HPDE6-E6E7 (cell line): ENCODE results near the gene NCLN.
"Not testable (repeated sequence)": the region's sequence is repeated elsewhere in the genome, so short reads cannot be mapped to it uniquely, and the experiment has no call there.

Source experiments
- DNase-seq: peaks from one replicate; pipeline ENCODE4 v3.0.0; 2011; ENCODE audit warnings: missing footprints; ENCODE audit errors: extremely low spot score

The NCLN gene

DNA sequence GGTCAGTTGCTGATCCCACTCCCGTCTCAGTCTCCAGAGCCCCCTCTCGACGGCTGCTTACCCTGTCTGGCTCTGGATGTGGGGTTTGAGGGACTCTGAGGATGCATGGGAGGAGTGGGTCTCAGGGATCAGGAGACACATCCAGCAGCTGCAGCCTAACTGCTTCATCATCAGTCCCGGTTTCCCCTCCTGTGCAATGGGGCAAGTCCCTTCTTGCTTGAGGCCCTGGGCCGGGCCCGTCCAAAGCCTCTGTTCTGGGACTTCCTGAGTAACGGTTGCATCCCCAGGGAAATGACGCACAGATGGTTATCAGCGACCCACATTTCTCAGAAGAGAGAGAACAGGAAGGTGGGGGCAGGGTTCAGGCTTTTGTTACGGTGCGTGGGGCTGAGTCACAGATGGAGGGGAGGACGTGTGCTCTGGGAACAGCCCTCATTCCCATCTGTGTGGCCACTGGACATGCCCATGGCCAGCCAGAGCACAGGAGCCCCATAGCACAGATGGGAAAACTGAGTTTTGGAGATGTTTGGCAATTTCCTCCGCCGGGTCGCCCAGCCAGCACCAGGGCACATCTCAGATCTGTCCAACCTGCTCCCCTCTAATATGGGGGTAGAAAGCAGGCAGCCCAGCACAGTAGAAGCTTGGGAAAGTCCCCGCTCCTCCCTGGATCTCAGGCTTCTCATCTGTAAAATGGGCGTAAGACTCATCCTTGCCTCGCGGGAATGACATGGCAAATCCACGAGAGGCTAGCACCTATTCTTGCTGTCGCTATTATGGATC, 30.6 kb upstream of the NCLN start:
- DNase-seq = peak; percentile 99

DNA sequence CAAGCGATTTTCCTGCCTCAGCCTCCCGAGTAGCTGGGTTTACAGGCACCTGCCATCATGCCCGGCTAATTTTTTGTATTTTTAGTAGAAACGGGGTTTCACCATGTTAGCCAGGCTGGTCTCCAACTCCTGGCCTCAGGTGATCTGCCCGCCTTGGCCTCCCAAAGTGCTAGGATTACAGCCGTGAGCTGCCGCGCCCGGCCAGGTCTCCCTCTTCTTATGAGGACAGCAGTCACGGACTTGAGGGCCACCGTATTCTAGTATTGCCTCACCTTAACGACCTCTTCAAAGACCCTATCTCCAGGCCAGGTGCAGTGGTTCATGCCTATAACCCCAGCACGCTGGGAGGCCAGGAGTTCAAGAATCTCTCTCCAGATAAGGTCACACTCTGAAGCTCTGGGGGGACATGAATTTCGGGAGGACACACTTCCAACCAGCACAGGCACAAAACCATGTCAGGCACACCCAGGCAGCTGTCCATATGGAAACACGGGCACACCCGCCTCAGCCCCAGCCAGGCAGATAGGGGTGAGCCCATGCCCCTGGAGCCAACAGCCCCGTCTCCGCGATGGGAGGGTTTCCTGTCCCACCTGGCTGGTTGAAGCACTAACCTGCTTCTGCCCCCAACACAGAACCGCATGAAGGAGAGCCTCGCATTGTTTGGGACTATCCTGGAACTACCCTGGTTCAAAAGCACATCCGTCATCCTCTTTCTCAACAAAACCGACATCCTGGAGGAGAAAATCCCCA, 28.5 kb upstream of the NCLN start:
- DNase-seq = no peak

DNA sequence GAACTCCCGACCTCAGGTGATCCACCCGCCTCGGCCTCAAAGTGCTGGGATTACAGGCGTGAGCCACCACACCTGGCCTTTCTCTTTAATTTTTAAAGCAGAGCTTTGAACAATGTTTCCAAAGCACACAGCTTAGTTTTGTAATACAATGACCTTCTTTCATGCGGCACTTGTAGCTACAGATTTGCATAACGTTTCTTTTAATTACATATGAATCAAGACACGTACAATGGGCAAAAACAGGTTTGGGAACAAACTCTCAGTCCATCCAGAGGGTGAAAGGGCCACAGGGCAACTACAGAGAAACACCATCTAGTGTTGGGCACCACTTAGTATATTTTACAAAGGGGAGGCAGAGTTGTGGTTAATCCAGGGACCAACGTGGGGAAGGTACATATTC, 26.2 kb upstream of the NCLN start:
- DNase-seq = no peak

DNA sequence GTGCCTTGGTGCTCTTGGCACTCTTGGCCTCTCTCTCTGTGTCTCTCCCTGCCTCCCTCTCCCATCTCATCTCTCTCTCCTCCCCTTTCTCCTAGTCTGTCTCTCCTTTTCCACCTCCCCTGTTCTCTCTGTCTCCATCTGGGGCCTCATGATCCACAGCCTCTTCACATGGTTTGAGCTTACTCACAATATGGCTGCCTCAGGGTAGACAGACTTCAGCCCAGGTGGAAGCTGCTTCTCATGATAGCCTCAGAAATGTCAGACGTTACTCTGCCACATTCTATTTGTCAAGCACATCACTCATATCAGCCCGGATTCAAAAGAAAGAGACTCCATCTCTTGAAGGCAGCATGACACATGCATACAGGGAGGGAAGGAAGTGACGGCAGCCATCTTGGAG, 25.5 kb upstream of the NCLN start:
- no peak for DNase-seq

DNA sequence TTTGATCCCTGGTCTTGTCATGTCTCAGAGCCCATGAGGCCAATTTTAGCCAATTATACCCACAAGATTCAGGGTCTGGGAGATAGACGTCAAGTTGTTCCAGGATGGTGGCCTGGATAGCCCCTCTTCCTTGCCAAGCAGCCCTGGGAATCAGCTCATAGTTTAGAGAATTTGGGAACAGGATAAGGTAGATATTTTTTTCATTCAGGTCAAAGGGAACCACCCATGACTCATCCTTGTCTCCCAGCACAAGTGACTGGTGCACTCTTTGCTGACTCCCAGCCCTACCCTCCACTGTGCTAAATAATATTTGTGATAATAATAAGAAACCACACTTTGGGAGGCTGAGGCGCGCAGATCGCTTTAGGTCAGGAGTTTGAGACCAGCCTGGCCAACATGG, 24.3 kb upstream of the NCLN start:
- peak; percentile 71 for DNase-seq

DNA sequence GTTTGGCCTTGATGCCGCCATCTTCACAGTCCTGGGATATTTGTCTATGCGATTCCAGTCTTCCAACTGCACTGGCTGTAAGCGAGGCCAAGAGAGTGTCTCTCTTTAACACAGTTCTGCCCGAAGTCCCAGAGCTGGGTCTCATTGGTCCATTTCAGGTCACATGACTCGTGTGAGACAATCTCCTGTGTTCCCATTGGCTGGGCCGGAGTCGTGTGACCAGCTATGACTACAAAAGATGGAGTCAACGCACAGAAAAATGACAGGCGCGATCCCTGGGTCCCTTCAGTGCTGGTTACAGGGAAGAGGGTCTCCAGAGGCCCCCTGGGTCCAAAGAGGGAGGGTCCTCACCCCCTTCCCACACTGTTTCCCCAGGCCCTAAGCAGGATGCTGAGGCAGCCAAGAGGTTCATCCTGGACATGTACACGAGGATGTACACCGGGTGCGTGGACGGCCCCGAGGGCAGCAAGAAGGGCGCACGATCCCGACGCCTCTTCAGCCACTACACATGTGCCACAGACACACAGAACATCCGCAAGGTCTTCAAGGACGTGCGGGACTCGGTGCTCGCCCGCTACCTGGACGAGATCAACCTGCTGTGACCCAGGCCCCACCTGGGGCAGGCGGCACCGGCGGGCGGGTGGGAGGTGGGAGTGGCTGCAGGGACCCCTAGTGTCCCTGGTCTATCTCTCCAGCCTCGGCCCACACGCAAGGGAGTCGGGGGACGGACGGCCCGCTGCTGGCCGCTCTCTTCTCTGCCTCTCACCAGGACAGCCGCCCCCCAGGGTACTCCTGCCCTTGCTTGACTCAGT, 23.1 kb upstream of the NCLN start:
- DNase-seq = no peak

DNA sequence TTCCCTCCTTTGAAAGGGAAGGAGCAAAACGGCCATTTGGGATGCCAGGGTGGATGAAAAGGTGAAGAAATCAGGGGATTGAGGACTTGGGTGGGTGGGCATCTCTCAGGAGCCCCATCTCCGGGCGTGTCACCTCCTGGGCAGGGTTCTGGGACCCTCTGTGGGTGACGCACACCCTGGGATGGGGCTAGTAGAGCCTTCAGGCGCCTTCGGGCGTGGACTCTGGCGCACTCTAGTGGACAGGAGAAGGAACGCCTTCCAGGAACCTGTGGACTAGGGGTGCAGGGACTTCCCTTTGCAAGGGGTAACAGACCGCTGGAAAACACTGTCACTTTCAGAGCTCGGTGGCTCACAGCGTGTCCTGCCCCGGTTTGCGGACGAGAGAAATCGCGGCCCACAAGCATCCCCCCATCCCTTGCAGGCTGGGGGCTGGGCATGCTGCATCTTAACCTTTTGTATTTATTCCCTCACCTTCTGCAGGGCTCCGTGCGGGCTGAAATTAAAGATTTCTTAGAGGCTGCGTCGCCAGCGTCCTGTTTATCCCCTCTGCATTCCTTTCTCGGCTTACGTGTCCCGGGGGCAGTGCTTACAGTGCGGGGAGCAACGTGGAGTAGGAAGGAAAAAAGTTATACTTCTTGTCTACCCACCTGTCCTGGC, 22.4 kb upstream of the NCLN start:
- peak; percentile 56 for DNase-seq

DNA sequence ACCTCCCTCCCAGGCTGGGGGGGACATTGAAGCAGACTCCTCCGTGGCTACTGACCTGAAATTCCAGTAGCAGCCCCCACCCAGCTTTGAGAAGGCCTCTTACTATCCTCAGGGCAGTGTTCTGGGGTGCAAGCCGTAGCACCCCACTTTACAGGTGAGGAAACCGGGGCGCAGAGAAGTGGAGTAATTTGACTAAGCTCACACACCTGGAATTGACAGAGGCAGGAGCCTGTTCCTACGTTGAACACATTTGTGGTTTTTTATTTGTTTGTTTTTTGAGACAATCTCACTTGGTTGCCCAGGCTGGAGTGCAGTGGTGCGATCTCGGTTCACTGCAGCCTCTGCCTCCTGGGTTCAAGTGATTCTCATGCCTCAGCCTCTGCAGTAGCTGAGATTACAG, 21.8 kb upstream of the NCLN start:
- no peak for DNase-seq

DNA sequence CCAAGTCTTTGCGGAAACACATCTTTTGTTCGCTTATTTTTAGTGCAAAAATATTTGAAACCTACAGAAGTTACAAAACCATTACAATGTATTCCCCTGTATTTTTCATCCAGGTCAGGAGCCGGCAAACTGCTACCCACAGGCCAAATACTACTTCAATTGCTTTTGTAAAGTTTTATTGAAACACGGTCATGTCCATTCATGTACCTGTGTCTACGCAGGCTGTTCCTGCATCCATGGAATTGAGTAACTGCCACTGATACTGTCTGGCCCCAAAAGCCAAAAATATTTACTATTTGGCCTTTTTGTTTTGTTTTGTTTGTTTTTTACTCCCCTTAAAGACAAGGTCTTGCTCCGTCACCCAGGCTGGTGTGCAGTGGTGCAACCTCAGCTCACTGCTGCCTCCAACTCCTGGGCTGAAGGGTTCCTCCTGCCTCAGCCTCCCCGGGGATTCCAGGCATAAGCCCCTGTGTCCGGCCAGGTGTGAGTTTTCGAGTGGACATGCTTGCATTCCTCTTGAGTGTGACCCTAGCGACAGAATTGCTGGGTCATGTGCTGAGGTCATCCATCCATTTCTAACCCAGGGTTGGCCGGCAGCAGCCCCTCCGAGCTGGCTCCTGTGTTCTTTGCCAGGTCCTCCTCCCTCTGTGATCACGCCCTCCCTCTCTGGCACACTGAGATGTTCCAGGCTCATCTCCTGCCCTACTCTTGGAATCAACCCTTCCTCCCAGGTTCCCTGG, 18.0 kb upstream of the NCLN start:
- DNase-seq = no peak

DNA sequence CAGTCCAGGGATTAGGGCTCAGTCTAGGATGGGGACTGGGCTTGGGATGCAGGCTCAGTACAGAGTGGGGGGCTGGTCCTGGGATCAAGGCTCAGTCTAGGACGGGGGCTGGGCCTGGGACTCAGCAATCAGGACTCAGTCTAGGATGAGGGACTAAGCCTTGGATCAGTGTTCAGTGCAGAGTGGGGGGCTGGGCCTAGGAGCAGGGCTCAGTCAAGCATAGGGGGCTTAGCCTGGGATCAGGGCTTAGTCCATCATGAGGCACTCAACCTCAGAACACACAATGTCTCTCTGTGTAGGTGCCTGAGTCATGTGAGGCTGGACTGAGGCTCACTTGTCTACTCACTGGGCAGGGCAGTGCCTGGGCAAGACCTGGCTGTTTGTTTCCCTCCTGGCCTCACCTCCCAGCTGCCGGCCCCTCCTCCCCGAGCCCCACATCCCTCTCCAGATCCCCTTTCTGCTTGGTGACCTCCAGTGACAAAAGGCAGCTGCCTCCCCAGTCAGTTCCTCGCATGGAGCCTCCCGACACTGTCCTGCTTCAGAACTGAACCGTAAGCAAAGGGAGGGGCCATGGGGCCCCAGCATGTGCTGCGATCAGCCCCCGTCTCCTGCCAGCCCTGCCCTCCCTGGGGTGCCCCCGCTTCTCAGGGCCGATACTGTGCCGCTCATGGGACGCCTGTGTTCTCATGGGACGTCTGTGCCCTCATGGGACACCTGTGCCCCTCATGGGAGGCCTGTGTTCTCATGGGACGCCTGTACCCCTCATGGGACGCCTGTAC, 13.6 kb upstream of the NCLN start:
- peak; percentile 49 for DNase-seq

DNA sequence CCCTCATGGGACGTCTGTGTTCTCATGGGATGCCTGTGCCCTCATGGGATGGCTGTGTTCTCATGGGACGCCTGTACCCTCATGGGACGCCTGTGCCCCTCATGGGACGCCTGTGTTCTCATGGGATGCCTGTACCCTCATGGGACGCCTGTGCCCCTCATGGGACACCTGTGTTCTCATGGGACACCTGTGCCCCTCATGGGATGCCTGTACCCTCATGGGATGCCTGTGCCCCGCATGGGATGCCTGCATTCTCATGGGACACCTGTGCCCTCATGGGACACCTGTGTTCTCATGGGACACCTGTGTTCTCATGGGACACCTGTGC, 13.1 kb upstream of the NCLN start:
- DNase-seq = not testable (repeated sequence)

DNA sequence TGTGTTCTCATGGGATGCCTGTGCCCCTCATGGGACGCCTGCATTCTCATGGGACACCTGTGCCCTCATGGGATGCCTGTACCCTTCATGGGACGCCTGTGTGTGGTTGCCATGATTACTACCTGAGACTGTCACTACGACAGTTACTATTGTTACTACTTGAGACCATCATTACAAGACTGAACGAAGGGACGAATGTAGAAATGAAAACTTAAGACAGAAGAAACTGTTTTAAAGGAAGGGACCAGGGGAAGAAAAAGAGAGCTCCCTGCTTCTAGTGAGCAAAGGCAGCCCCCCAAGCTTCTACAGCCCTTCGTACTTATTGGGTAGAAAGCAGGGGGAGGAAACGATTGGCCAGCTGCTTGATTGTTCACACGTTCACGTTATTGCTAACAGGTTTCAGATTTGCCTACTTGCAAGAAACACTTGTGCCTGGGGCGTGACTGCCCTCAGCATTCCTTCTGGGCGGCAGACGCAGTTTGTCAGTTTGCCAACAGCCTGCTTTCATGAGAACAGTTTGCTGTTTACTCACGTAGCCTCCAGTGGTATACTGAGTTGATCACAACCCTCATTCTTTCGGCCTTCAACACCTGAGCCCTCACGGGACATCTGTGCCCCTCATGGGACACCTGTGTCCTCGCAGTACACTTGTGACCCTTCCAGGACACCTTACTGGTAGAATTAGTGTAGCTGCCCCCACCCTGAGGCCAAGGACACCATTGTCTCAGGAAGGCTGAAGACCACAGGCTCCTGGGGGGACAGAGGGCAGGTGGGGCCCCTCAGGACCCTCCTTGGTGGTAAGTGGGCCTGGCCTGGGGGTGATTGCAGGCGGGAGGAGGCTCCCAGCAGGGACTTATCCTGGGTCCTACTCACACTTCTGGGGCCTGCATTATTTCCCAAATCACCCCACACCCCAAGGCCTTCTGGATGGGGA, 9.7 kb upstream of the NCLN start:
- no peak for DNase-seq

DNA sequence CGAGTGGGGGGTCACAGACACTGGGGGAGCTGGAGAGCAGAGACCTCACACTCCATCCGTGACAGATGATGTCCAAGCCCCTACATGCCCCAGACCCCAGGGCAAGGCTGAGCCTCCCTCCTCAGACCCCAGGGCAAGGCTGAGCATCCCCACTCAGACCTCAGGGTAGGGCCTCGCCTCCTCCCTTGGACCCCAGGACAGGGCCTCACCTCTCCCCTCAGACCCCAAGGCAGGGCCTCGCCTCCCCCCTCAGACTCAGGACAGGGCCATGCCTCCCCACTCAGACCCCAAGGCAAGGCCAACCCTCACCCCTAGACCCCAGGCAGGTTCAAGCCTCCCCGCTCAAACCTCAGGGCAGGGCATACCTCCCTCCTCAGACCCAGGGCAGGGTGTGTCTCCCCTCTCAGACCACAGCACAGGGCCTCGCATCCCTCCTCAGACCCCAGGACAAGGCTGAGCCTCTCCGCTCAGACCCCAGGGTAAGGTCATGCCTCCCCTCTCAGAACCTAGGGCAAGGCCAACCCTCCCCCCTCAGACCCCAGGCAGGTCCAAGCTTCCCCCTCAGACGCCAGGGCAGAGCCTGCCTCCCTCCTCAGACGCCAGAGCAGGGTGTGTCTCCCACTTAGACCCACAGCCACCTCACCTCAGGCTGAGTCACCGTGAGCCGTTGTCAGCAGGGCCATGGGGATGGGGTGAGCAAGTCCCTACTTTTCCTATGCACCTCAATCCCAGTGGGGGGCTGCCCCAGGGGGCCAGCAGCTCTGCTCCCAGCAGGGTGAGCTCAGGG, 8.8 kb upstream of the NCLN start:
- DNase-seq = peak; percentile 96

DNA sequence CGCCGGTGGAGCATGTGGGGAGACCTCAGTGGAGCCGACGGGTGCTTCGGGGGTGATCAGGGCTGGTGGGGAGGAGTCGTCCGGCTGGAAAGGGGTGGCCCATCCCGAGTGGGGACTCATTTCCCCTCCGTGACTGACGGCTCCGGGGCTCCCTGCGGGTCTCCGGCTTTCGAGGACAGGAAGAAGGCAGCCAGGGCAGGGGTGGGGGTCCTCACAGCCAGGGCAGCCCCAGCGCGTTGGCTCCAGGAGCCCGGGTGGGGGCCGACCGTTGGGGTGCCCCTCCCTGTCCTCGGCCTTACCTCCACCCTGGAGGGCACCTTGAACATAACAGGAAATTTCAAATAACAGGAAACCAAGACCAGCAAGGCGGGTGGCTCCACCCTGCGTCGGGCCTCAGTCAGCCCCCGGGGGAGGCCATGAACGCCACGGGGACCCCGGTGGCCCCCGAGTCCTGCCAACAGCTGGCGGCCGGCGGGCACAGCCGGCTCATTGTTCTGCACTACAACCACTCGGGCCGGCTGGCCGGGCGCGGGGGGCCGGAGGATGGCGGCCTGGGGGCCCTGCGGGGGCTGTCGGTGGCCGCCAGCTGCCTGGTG, 7.3 kb upstream of the NCLN start, which contains the start of gene S1PR4:
Gene S1PR4 (plus strand): TSS at position 393 of the 596 bp plus-strand sequence. CDS start 24 bp downstream, at position 417.
- DNase-seq = no peak

DNA sequence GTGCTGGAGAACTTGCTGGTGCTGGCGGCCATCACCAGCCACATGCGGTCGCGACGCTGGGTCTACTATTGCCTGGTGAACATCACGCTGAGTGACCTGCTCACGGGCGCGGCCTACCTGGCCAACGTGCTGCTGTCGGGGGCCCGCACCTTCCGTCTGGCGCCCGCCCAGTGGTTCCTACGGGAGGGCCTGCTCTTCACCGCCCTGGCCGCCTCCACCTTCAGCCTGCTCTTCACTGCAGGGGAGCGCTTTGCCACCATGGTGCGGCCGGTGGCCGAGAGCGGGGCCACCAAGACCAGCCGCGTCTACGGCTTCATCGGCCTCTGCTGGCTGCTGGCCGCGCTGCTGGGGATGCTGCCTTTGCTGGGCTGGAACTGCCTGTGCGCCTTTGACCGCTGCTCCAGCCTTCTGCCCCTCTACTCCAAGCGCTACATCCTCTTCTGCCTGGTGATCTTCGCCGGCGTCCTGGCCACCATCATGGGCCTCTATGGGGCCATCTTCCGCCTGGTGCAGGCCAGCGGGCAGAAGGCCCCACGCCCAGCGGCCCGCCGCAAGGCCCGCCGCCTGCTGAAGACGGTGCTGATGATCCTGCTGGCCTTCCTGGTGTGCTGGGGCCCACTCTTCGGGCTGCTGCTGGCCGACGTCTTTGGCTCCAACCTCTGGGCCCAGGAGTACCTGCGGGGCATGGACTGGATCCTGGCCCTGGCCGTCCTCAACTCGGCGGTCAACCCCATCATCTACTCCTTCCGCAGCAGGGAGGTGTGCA, 6.6 kb upstream of the NCLN start:
- no peak for DNase-seq

DNA sequence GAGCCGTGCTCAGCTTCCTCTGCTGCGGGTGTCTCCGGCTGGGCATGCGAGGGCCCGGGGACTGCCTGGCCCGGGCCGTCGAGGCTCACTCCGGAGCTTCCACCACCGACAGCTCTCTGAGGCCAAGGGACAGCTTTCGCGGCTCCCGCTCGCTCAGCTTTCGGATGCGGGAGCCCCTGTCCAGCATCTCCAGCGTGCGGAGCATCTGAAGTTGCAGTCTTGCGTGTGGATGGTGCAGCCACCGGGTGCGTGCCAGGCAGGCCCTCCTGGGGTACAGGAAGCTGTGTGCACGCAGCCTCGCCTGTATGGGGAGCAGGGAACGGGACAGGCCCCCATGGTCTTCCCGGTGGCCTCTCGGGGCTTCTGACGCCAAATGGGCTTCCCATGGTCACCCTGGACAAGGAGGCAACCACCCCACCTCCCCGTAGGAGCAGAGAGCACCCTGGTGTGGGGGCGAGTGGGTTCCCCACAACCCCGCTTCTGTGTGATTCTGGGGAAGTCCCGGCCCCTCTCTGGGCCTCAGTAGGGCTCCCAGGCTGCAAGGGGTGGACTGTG, 5.9 kb upstream of the NCLN start:
- no peak for DNase-seq
